ENCODE measurements around the gene COQ3. TPM values are rescaled to one million over a fixed set of nuclear protein-coding genes. Genes with fewer than 3 reads are reported as not detected.

COQ3 gene
- total RNA-seq, 1 experiment from 2014 or later = 14.4 TPM

DNA sequence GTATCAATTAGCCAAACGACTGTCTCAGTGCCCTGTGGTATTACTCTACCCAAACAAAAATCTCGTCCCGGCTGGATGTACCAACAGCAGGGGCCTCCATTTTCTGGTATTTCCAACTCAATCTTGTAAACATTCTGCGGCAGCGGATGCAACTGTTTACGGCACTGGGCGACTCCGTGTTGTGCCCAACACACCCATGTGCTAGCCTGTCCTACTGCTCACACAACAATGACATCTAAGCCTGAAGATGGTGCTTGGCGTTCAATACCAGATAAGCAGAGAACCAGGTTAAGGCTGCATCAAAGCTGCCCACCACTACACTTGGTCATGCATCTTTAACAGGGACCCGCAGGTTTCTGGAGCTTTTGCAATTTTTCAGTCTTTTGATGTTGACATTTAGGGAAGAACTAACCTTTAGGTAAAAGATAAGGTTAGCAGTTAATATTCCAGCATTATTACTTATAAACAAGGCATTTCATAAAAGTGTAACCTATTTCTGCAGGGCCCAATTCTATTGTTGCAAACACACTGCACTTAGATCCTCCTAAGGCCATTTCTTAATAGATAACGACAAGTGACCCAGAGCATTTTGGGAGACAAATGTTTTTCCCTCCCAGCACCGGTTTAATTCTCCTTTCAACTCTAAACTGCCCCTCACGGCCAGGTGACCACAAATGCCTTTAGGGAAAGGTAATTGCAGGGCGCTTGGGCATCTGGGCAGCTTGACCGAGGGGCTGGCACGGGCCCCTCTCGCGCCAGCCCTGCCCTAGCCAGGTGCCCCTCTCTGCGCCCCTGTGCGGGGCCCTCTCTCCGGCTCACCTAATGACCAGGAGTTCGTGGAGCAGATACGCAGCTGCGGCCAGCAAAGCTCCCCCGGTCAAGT is 45.5 kb downstream of the COQ3 start:
- H3K79me2 ChIP-seq (ENCODE audit: low read depth) = no peaks in the 10 kb centered on the region
- no peak overlapping the region for H2AFZ ChIP-seq
- H3K4me1 ChIP-seq (replicated peaks; ENCODE audit: insufficient read depth) = peaks cover 12% of the 10 kb centered on the region
- no peaks in the 10 kb centered on the region for H3F3A ChIP-seq (ENCODE audit: insufficient read depth, low read depth)
- TSS peak; percentile 54 for BruUV-seq (replicated peaks)
- no peak overlapping the region for H3K27ac ChIP-seq
- H3K9me2 ChIP-seq (ENCODE audit: insufficient read depth) = no peaks in the 10 kb centered on the region
- H4K20me1 ChIP-seq (ENCODE audit: insufficient read depth) = no peaks in the 10 kb centered on the region
- no peaks in the 10 kb centered on the region for H3K36me3 ChIP-seq (ENCODE audit: low read depth)
- ChIA-PET POLR2A (ENCODE audit: unreplicated experiment) (no interaction called here), CTCF (interaction anchor here (0.6 to 2.1 kb wide), 2 partner anchors 18 to 335 kb away, joined by 3 to 7 read pairs; no protein-coding TSS in a partner anchor)
- DNase-seq = no peak
- H3K4me2 ChIP-seq = peak overlapping the region; percentile 91
- no peaks in the 10 kb centered on the region for H3K27me3 ChIP-seq (ENCODE audit: insufficient read depth, low read depth)
- no peaks in the 10 kb centered on the region for H3K9me3 ChIP-seq (ENCODE audit: insufficient read depth, low read depth)
- peak overlapping the region; percentile 81; the same call in 1 of the 2 replicates for H3K4me3 ChIP-seq
- intact Hi-C loops (cut with micrococcal nuclease; ENCODE audit: unreplicated experiment) = loop anchor here (1.0 kb wide), 1 partner anchor 46 kb away; the partner anchor contains the start of gene COQ3
- no peak for TF ChIP-seq EZH2 (IDR thresholded peaks at IDR 0.05; ENCODE audit: low read depth)

DNA sequence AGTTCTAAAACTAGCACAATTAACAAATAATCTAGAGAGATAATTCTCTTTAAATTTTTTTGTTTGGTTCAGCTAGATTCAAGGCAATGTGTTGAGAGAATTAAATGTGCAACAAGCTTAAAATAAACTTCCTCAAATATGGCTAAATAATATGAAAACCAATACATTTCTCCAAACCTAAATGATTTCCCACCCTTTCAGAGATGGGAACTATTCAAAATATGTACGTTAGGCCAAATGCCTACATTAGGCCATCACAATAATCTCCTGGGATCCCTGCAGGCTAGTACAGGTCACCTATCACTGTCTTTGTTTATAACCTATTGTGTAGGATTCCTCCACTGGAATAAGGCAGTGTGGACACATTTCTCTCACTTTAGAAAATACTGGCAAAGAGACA is 46.2 kb downstream of the COQ3 start:
- Histone ChIP-seq H3K9me3 (ENCODE audit: insufficient read depth, low read depth) (no peaks in the 10 kb centered on the region), H3F3A (ENCODE audit: insufficient read depth, low read depth) (no peaks in the 10 kb centered on the region), H2AFZ (no peak overlapping the region), H3K4me3 (no peak overlapping the region), H3K4me1 (replicated peaks; ENCODE audit: insufficient read depth) (peaks cover 12% of the 10 kb centered on the region), H4K20me1 (ENCODE audit: insufficient read depth) (no peaks in the 10 kb centered on the region), H3K27me3 (ENCODE audit: insufficient read depth, low read depth) (no peaks in the 10 kb centered on the region), H3K79me2 (ENCODE audit: low read depth) (no peaks in the 10 kb centered on the region), H3K9me2 (ENCODE audit: insufficient read depth) (no peaks in the 10 kb centered on the region), H3K36me3 (ENCODE audit: low read depth) (no peaks in the 10 kb centered on the region), H3K4me2 (no peak overlapping the region), H3K27ac (no peak overlapping the region)
- no peak for TF ChIP-seq EZH2 (IDR thresholded peaks at IDR 0.05; ENCODE audit: low read depth)
- TF ChIP-seq, protein P1, sequence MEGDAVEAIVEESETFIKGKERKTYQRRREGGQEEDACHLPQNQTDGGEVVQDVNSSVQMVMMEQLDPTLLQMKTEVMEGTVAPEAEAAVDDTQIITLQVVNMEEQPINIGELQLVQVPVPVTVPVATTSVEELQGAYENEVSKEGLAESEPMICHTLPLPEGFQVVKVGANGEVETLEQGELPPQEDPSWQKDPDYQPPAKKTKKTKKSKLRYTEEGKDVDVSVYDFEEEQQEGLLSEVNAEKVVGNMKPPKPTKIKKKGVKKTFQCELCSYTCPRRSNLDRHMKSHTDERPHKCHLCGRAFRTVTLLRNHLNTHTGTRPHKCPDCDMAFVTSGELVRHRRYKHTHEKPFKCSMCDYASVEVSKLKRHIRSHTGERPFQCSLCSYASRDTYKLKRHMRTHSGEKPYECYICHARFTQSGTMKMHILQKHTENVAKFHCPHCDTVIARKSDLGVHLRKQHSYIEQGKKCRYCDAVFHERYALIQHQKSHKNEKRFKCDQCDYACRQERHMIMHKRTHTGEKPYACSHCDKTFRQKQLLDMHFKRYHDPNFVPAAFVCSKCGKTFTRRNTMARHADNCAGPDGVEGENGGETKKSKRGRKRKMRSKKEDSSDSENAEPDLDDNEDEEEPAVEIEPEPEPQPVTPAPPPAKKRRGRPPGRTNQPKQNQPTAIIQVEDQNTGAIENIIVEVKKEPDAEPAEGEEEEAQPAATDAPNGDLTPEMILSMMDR (conservative IDR thresholded peaks at IDR 0.05) = no peak
- POLR2A ChIA-PET (ENCODE audit: unreplicated experiment) = no interaction called here
- no peak for DNase-seq
- intact Hi-C loops (cut with micrococcal nuclease; ENCODE audit: unreplicated experiment) = no loop called here
- CTCF ChIA-PET = interaction anchor here (0.6 kb wide), 1 partner anchor 335 kb away, joined by 3 read pairs; no protein-coding TSS in a partner anchor
- no TSS peak for BruUV-seq (replicated peaks)

DNA sequence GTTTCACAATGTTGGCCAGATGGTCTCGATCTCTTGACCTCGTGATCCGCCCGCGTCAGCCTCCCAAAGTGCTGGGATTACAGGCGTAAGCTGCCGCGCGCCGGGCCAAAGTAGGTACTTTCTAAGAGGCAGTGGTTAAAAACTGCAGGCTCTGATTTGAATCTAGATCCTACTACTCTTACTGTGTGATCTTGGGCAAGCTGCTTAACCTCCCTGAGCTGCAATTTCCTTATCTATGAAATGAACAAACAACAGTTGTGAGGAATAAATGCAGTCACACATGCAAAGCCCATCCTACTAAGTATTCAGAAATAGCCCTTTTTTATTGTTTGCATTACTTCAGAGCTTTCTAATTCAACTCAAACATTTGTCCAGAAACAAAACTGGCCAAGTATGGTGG is 47.4 kb downstream of the COQ3 start:
- intact Hi-C loops (cut with micrococcal nuclease; ENCODE audit: unreplicated experiment) = no loop called here
- Histone ChIP-seq H3K9me2 (ENCODE audit: insufficient read depth) (no peaks in the 10 kb centered on the region), H3K27me3 (ENCODE audit: insufficient read depth, low read depth) (no peaks in the 10 kb centered on the region), H3K4me1 (replicated peaks; ENCODE audit: insufficient read depth) (peaks cover 12% of the 10 kb centered on the region), H3K9me3 (ENCODE audit: insufficient read depth, low read depth) (no peaks in the 10 kb centered on the region), H3F3A (ENCODE audit: insufficient read depth, low read depth) (no peaks in the 10 kb centered on the region), H3K79me2 (ENCODE audit: low read depth) (no peaks in the 10 kb centered on the region), H3K36me3 (ENCODE audit: low read depth) (no peaks in the 10 kb centered on the region), H2AFZ (no peak overlapping the region), H3K4me2 (no peak overlapping the region), H3K27ac (no peak overlapping the region), H4K20me1 (ENCODE audit: insufficient read depth) (no peaks in the 10 kb centered on the region), H3K4me3 (no peak overlapping the region)
- CTCF ChIA-PET = interaction anchor here (0.7 kb wide), 1 partner anchor 523 kb away, joined by 3 read pairs; no protein-coding TSS in a partner anchor
- TF ChIP-seq, protein P1 (conservative IDR thresholded peaks at IDR 0.05) = no peak
- TF ChIP-seq EZH2 (IDR thresholded peaks at IDR 0.05; ENCODE audit: low read depth) = no peak
- no TSS peak for BruUV-seq (replicated peaks)
- POLR2A ChIA-PET (ENCODE audit: unreplicated experiment) = no interaction called here
- DNase-seq = no peak

Data from PC-9 (cell line).